ENCODE data around the gene FBN2. TPM values are rescaled to one million over a fixed set of nuclear protein-coding genes. Genes with fewer than 3 reads are reported as not detected.

Gene FBN2
- total RNA-seq, 1 donor from 2014 or later, result 34.1 TPM

DNA sequence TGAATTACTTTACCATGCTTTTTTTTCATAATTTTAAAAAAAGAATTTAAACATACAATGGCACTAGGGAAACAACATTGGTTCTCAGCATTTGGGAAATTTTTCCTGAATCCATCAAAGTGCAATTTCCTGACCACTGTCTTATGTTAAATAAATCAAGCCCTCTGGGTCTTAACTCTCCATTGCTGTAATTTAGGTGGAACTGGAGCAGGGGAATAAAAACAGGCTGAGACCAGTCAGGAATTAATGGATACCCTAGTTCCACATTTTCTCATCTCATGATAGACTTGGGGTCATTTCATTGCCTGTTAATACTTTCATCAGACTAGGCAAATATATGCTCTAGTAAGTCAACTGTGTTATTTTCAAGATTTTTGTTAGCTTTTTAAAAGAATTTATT lies 103.1 kb downstream of the FBN2 start:
- TF ChIP-seq, protein P1, sequence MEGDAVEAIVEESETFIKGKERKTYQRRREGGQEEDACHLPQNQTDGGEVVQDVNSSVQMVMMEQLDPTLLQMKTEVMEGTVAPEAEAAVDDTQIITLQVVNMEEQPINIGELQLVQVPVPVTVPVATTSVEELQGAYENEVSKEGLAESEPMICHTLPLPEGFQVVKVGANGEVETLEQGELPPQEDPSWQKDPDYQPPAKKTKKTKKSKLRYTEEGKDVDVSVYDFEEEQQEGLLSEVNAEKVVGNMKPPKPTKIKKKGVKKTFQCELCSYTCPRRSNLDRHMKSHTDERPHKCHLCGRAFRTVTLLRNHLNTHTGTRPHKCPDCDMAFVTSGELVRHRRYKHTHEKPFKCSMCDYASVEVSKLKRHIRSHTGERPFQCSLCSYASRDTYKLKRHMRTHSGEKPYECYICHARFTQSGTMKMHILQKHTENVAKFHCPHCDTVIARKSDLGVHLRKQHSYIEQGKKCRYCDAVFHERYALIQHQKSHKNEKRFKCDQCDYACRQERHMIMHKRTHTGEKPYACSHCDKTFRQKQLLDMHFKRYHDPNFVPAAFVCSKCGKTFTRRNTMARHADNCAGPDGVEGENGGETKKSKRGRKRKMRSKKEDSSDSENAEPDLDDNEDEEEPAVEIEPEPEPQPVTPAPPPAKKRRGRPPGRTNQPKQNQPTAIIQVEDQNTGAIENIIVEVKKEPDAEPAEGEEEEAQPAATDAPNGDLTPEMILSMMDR (IDR thresholded peaks at IDR 0.05; ENCODE audit: borderline replicate concordance), result no peak
- no peak for DNase-seq
- intact Hi-C loops (cut with micrococcal nuclease), result no loop called here
- Histone ChIP-seq H3K4me3 (no peak overlapping the region), H3K27me3 (ENCODE audit: low read depth) (no peaks in the 10 kb centered on the region), H3K27ac (replicated peaks) (no peak overlapping the region), H3K4me1 (no peaks in the 10 kb centered on the region), H3K9me3 (replicated peaks) (no peaks in the 10 kb centered on the region), H3K36me3 (no peaks in the 10 kb centered on the region)

DNA sequence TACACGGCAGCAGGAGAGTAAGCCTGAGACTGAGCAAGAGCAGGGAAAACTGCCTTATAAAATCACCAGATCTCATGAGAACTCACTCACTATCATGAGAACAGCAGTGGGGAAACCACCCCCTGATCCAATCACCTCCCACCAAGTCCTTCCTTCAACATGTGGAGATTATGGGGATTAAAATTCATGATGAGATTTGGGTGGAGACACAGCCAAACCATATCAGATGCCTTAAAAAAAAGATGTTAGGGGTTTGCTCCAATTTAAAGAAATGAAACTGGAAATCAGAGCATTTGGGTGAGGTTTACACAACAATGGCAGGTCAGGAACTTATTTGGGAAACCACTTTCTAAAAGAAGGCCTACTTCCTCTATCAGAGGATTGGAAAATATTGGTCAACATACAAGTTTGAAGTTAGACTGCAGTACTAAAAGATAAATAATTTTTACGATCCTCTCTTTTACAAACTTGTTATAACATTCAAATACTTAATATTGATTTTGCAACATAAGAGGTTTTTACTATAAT lies 105.1 kb downstream of the FBN2 start:
- Histone ChIP-seq H3K27me3 (ENCODE audit: low read depth) (no peaks in the 10 kb centered on the region), H3K4me3 (no peak overlapping the region), H3K4me1 (no peaks in the 10 kb centered on the region), H3K9me3 (replicated peaks) (no peaks in the 10 kb centered on the region), H3K36me3 (no peaks in the 10 kb centered on the region), H3K27ac (replicated peaks) (no peak overlapping the region)
- TF ChIP-seq, protein P1 (IDR thresholded peaks at IDR 0.05; ENCODE audit: borderline replicate concordance), result no peak
- intact Hi-C loops (cut with micrococcal nuclease), result no loop called here
- DNase-seq, result no peak

DNA sequence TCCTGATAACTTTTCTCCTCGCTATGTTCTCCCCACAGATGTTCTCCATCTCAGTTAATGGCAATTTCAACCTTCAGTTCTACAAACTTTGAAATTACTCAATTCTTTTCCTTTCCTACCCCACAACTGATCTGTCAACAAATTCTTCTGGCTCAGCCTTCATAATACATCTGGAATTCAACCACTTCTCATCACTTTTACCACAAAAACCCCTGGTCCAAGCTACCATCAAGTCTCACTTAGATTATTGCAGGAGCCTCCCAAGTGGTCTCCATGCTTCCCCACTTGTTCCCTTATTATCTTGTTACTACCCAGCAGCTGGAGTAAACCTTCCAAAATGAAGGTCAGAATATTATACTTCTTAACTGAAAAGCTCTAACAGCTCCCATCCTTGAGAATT lies 110.1 kb downstream of the FBN2 start:
- DNase-seq, result no peak
- Histone ChIP-seq H3K4me1 (peaks cover 7% of the 10 kb centered on the region), H3K4me3 (no peak overlapping the region), H3K36me3 (no peaks in the 10 kb centered on the region), H3K27ac (replicated peaks) (no peak overlapping the region), H3K27me3 (ENCODE audit: low read depth) (no peaks in the 10 kb centered on the region), H3K9me3 (replicated peaks) (no peaks in the 10 kb centered on the region)
- TF ChIP-seq, protein P1 (IDR thresholded peaks at IDR 0.05; ENCODE audit: borderline replicate concordance), result no peak
- intact Hi-C loops (cut with micrococcal nuclease), result no loop called here

GRCh38 chr5:128426090-128426534 lies 111.9 kb downstream of the FBN2 start:
- no peaks in the 10 kb centered on the region for H3K27me3 ChIP-seq (ENCODE audit: low read depth)
- no peak overlapping the region for H3K27ac ChIP-seq (replicated peaks)
- TF ChIP-seq, protein P1 (IDR thresholded peaks at IDR 0.05; ENCODE audit: borderline replicate concordance), result no peak
- intact Hi-C loops (cut with micrococcal nuclease), result no loop called here
- no peaks in the 10 kb centered on the region for H3K36me3 ChIP-seq
- peaks cover 4% of the 10 kb centered on the region for H3K9me3 ChIP-seq (replicated peaks)
- peaks cover 7% of the 10 kb centered on the region for H3K4me1 ChIP-seq
- no peak overlapping the region for H3K4me3 ChIP-seq
- no peak for DNase-seq

DNA sequence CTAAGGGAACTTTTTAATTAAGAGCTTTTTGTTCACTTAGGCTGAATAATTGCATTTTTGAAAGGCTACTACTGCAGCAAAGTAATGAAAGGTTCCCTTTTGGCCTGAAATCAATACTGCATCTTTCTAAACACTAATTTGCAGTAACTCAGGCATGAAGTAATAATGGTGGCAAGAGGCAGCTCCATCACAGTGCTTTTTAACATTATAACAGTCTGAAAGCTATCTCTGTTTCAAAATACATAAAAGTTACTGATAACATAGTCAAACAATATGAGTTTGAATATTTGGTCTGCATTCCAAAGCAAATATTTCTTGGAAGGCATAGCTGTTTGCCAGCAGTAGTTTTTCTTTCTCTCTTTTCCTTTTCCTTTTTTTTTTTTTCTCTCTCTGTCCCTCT lies 113.4 kb downstream of the FBN2 start:
- Histone ChIP-seq H3K27ac (replicated peaks) (no peak overlapping the region), H3K36me3 (no peaks in the 10 kb centered on the region), H3K27me3 (ENCODE audit: low read depth) (no peaks in the 10 kb centered on the region), H3K9me3 (replicated peaks) (peaks cover 4% of the 10 kb centered on the region), H3K4me1 (peaks cover 7% of the 10 kb centered on the region), H3K4me3 (no peak overlapping the region)
- TF ChIP-seq, protein P1 (IDR thresholded peaks at IDR 0.05; ENCODE audit: borderline replicate concordance), result no peak
- intact Hi-C loops (cut with micrococcal nuclease), result no loop called here
- no peak for DNase-seq
